ENCODE measurements around the gene ANGPTL2.

Gene ANGPTL2

DNA sequence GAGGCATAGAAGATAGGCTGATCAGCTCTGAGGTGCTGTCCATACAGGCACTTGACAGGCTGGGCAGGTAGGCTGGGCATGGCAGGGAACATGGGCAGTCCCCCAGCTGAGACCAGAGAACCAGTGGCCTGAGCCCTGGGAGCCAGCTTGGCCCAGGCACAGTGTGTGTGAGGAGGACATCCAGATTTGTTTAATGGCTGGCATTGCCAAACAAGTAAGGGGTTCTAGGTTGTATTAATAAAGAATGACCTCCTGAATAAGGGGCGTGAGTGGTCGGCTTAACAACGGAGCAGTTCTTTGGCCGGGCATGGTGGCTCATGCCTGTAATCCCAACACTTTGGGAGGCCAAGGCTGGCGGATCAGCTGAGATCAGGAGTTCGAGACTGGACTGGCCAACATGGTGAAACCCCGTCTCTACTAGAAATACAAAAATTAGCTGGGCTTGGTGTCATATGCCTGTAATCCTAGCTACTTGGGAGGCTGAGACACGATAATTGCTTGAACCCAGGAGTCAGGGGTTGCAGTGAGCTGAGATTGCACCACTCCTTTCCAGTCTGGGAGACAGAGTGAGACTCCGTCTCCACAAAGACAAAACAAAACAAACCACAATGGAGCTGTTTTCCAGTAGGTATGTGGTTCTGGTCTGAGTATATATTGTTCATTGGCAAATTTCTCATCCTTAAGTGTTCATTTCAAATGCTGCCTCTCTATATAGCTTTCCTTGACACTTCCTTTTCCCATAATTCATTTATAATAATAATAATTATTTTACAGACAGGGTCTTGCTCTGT is 56.2 kb downstream of the ANGPTL2 start:
- H3K4me1 ChIP-seq (ENCODE audit: control insufficient read depth, insufficient read depth, low read length, poor library complexity, severe bottlenecking), result no peaks in the 10 kb centered on the region
- no peaks in the 10 kb centered on the region for H3K9me3 ChIP-seq (ENCODE audit: control insufficient read depth, low read length)
- no peaks in the 10 kb centered on the region for H3K36me3 ChIP-seq (ENCODE audit: control insufficient read depth, insufficient read depth, low read length)
- no peak for DNase-seq
- H3K27ac ChIP-seq (ENCODE audit: insufficient read depth, low read length, poor library complexity, severe bottlenecking), result no peak overlapping the region
- no peaks in the 10 kb centered on the region for H3K27me3 ChIP-seq (replicated peaks; ENCODE audit: control insufficient read depth, insufficient read depth, low read length, poor library complexity, severe bottlenecking)
- no peak overlapping the region for H3K4me3 ChIP-seq (ENCODE audit: insufficient read depth, low read depth, low read length, poor library complexity, severe bottlenecking)

DNA sequence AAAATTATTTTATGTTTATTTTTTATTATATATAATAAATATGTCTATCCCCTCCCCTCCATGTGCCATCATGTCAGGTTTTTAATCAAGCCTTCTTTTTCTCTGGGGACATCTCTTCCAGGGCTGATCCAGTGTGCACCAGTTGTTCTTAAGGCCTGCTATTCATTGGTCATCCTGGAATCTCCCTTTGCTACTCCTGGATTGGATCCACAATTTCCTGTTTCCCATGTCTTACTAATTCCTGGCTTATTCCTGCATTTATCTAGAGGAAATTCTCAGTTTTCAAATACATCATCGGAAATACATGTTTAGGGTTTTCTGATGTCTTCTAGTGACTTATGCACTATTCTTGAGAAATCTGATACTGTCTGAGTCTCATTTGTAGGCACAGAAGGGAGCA is 56.8 kb downstream of the ANGPTL2 start:
- DNase-seq, result no peak
- H3K4me3 ChIP-seq (ENCODE audit: insufficient read depth, low read depth, low read length, poor library complexity, severe bottlenecking), result no peak overlapping the region
- no peaks in the 10 kb centered on the region for H3K36me3 ChIP-seq (ENCODE audit: control insufficient read depth, insufficient read depth, low read length)

DNA sequence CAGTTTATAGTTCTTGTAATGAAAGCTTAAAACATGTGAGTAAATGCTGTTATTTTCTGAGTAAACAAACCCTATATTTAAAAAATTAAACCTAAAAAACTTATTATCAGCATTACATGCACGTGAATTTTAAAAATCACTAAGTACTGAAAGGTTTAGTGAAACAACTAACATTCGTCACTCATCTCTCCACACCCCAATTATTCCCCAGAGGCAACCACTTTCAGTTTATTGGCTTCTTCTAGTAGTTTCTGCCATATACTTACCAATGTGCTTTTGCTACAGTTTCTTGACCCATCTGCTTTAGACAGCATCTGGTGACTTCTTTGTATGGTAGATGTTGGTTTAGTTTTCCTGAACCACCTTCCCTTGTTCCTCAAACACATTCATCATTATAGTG is 58.1 kb downstream of the ANGPTL2 start:
- DNase-seq, result no peak
- Histone ChIP-seq H3K9me3 (ENCODE audit: control insufficient read depth, low read length) (no peaks in the 10 kb centered on the region), H3K4me3 (ENCODE audit: insufficient read depth, low read depth, low read length, poor library complexity, severe bottlenecking) (no peak overlapping the region), H3K27me3 (replicated peaks; ENCODE audit: control insufficient read depth, insufficient read depth, low read length, poor library complexity, severe bottlenecking) (no peaks in the 10 kb centered on the region), H3K27ac (ENCODE audit: insufficient read depth, low read length, poor library complexity, severe bottlenecking) (no peak overlapping the region), H3K4me1 (ENCODE audit: control insufficient read depth, insufficient read depth, low read length, poor library complexity, severe bottlenecking) (no peaks in the 10 kb centered on the region), H3K36me3 (ENCODE audit: control insufficient read depth, insufficient read depth, low read length) (no peaks in the 10 kb centered on the region)

More for the DNA sequence above, 56.8 kb downstream of the ANGPTL2 start:
- H3K27ac ChIP-seq (ENCODE audit: insufficient read depth, low read length, poor library complexity, severe bottlenecking), result no peak overlapping the region
- no peaks in the 10 kb centered on the region for H3K27me3 ChIP-seq (replicated peaks; ENCODE audit: control insufficient read depth, insufficient read depth, low read length, poor library complexity, severe bottlenecking)
- no peaks in the 10 kb centered on the region for H3K4me1 ChIP-seq (ENCODE audit: control insufficient read depth, insufficient read depth, low read length, poor library complexity, severe bottlenecking)
- no peaks in the 10 kb centered on the region for H3K9me3 ChIP-seq (ENCODE audit: control insufficient read depth, low read length)

DNA sequence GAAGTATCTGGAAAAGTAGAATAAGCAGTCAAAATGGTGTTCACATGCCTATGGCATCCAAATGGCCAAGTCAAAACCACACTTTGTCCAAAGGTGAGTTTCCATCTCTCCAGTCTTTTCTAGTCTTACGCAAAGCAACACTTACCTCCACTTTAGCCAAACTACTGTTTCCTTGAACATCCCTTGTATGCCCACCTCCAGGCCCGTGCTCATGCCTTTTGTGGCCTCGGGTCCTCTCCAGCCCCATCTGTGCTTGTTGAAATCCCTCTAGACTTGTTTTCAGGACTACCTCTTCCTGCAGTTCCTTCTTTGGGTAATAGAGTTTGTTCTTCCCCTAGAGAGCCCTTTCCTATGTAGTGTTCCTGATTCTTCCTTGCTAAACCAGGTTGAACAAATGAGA is 61.0 kb downstream of the ANGPTL2 start:
- Histone ChIP-seq H3K4me1 (ENCODE audit: control insufficient read depth, insufficient read depth, low read length, poor library complexity, severe bottlenecking) (no peaks in the 10 kb centered on the region), H3K27ac (ENCODE audit: insufficient read depth, low read length, poor library complexity, severe bottlenecking) (no peak overlapping the region), H3K9me3 (ENCODE audit: control insufficient read depth, low read length) (no peaks in the 10 kb centered on the region), H3K36me3 (ENCODE audit: control insufficient read depth, insufficient read depth, low read length) (no peaks in the 10 kb centered on the region), H3K27me3 (replicated peaks; ENCODE audit: control insufficient read depth, insufficient read depth, low read length, poor library complexity, severe bottlenecking) (no peaks in the 10 kb centered on the region), H3K4me3 (ENCODE audit: insufficient read depth, low read depth, low read length, poor library complexity, severe bottlenecking) (no peak overlapping the region)
- no peak for DNase-seq

DNA sequence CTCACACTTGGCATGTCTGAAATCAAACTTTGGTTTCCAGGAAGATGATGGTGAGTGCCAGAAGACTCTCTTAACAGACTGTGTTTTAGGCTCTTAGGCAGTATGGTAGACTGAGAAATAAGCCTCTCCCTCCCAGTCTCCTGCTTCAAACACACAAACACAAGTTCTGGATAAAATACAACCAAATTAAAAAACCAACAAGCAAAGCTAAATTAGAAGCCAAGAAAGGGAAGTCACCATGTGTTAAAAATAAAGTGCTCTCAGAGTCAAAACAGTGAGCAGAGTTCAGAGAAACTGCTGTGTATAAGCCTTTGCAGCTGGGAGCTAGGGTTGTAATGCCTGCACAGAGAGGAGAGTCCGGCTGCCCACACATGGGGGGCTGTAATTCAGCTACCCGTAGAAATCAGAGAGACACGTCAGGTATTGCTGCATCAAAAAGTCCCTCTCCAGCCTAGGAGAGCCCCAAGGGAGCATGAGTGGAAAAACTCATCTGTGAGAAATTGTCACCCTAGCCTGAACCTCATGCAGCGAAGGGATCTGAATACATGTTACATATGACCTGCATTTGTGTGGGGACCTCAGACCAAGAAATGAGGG is 62.6 kb downstream of the ANGPTL2 start:
- Histone ChIP-seq H3K4me3 (ENCODE audit: insufficient read depth, low read depth, low read length, poor library complexity, severe bottlenecking) (no peak overlapping the region), H3K9me3 (ENCODE audit: control insufficient read depth, low read length) (no peaks in the 10 kb centered on the region), H3K27ac (ENCODE audit: insufficient read depth, low read length, poor library complexity, severe bottlenecking) (no peak overlapping the region), H3K4me1 (ENCODE audit: control insufficient read depth, insufficient read depth, low read length, poor library complexity, severe bottlenecking) (no peaks in the 10 kb centered on the region), H3K27me3 (replicated peaks; ENCODE audit: control insufficient read depth, insufficient read depth, low read length, poor library complexity, severe bottlenecking) (no peaks in the 10 kb centered on the region), H3K36me3 (ENCODE audit: control insufficient read depth, insufficient read depth, low read length) (no peaks in the 10 kb centered on the region)
- DNase-seq, result no peak

DNA sequence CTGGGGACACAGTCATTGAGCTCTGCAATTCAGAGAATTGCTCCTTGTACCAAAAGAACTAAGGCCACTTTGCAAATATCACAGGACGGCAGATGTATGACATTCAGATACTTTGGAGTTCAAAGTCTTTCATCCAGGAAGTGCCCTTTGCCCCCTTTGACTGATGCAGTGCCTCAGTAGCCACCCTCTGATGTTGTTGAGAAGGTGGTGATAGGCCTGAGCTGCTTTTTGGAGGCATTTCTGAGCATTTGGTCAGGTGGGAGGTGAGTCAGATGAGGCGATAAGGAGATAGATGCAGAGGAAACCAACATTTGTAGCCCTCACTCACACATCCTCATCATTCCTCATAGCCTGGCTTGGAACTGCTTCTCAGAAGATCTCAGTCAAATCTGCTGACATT is 63.4 kb downstream of the ANGPTL2 start:
- H3K36me3 ChIP-seq (ENCODE audit: control insufficient read depth, insufficient read depth, low read length), result no peaks in the 10 kb centered on the region
- H3K9me3 ChIP-seq (ENCODE audit: control insufficient read depth, low read length), result no peaks in the 10 kb centered on the region
- no peak overlapping the region for H3K4me3 ChIP-seq (ENCODE audit: insufficient read depth, low read depth, low read length, poor library complexity, severe bottlenecking)
- no peak overlapping the region for H3K27ac ChIP-seq (ENCODE audit: insufficient read depth, low read length, poor library complexity, severe bottlenecking)
- DNase-seq, result no peak
- no peaks in the 10 kb centered on the region for H3K27me3 ChIP-seq (replicated peaks; ENCODE audit: control insufficient read depth, insufficient read depth, low read length, poor library complexity, severe bottlenecking)
- no peaks in the 10 kb centered on the region for H3K4me1 ChIP-seq (ENCODE audit: control insufficient read depth, insufficient read depth, low read length, poor library complexity, severe bottlenecking)

DNA sequence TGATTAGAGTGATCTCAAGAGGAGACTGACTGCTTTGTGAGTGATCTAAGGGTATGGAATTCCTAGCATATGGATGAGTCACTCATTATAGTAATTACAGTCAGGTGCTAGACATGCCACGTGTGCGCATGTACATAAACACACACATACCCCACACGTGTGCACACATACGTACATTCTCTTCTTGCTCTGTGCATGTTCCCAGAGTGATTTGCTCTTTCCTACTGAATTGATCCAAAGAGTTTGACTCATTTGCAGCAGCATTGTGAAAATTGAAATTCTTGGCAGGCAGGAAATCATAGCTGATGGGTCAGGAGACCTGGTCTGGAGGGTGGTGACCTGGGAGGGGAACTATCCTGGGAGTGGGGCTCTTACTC is 63.8 kb downstream of the ANGPTL2 start:
- Histone ChIP-seq H3K4me1 (ENCODE audit: control insufficient read depth, insufficient read depth, low read length, poor library complexity, severe bottlenecking) (no peaks in the 10 kb centered on the region), H3K27ac (ENCODE audit: insufficient read depth, low read length, poor library complexity, severe bottlenecking) (no peak overlapping the region), H3K4me3 (ENCODE audit: insufficient read depth, low read depth, low read length, poor library complexity, severe bottlenecking) (no peak overlapping the region), H3K27me3 (replicated peaks; ENCODE audit: control insufficient read depth, insufficient read depth, low read length, poor library complexity, severe bottlenecking) (no peaks in the 10 kb centered on the region), H3K9me3 (ENCODE audit: control insufficient read depth, low read length) (no peaks in the 10 kb centered on the region), H3K36me3 (ENCODE audit: control insufficient read depth, insufficient read depth, low read length) (no peaks in the 10 kb centered on the region)
- no peak for DNase-seq

DNA sequence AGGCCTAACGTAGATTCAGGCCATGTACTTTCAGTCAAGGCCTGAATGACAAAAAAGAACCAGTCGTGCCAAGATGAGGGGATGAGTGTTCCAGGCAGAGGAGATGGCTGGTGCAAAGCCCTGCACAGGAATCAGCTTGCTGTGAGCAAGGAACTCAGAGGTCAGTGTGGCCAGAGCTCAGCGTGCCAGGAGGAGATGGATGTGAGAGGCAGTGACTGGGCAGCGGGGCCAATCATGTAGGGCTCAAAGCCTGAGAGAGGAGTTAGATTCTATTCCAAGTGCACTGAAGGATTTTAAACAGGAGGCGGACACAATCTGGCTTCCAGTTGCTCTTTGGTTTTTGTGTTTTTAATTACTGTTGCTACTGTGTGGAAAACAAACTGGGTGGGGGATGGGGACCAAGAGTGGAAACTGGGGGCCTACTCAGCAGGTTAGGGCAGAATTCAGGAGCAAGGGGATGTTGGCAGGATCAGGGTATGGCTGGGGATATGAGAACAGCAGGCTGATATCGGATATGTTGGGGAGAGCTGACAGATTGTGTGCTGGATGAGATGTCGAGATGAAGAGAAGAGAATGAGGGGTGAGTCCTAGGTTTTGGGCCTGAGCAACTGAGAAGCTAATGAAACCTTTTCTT is 64.3 kb downstream of the ANGPTL2 start:
- H3K4me3 ChIP-seq (ENCODE audit: insufficient read depth, low read depth, low read length, poor library complexity, severe bottlenecking), result no peak overlapping the region
- no peaks in the 10 kb centered on the region for H3K4me1 ChIP-seq (ENCODE audit: control insufficient read depth, insufficient read depth, low read length, poor library complexity, severe bottlenecking)
- no peak for DNase-seq
- no peaks in the 10 kb centered on the region for H3K36me3 ChIP-seq (ENCODE audit: control insufficient read depth, insufficient read depth, low read length)
- no peaks in the 10 kb centered on the region for H3K9me3 ChIP-seq (ENCODE audit: control insufficient read depth, low read length)
- H3K27ac ChIP-seq (ENCODE audit: insufficient read depth, low read length, poor library complexity, severe bottlenecking), result no peak overlapping the region
- no peaks in the 10 kb centered on the region for H3K27me3 ChIP-seq (replicated peaks; ENCODE audit: control insufficient read depth, insufficient read depth, low read length, poor library complexity, severe bottlenecking)

DNA sequence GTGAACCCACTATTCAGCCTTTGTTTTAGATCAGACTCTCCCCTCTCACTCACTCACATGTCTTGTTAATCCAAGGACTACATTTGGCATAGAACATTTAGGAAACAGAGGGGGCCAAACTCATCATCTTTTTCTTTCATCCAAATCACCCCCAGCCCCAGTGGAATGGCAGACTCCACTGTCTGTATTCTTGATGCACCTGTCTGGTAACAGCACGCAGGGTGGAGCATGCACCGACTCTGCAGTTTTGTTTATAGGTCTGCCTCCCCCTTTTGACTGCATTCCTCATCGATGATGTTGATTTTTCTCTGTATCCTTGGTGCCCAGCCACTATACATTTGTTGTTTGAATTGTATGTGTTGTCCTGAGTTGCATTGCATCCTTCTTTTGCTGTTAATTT is 66.0 kb downstream of the ANGPTL2 start:
- H3K9me3 ChIP-seq (ENCODE audit: control insufficient read depth, low read length), result no peaks in the 10 kb centered on the region
- DNase-seq, result no peak
- no peak overlapping the region for H3K27ac ChIP-seq (ENCODE audit: insufficient read depth, low read length, poor library complexity, severe bottlenecking)
- no peak overlapping the region for H3K4me3 ChIP-seq (ENCODE audit: insufficient read depth, low read depth, low read length, poor library complexity, severe bottlenecking)
- H3K36me3 ChIP-seq (ENCODE audit: control insufficient read depth, insufficient read depth, low read length), result no peaks in the 10 kb centered on the region
- no peaks in the 10 kb centered on the region for H3K27me3 ChIP-seq (replicated peaks; ENCODE audit: control insufficient read depth, insufficient read depth, low read length, poor library complexity, severe bottlenecking)
- no peaks in the 10 kb centered on the region for H3K4me1 ChIP-seq (ENCODE audit: control insufficient read depth, insufficient read depth, low read length, poor library complexity, severe bottlenecking)

DNA sequence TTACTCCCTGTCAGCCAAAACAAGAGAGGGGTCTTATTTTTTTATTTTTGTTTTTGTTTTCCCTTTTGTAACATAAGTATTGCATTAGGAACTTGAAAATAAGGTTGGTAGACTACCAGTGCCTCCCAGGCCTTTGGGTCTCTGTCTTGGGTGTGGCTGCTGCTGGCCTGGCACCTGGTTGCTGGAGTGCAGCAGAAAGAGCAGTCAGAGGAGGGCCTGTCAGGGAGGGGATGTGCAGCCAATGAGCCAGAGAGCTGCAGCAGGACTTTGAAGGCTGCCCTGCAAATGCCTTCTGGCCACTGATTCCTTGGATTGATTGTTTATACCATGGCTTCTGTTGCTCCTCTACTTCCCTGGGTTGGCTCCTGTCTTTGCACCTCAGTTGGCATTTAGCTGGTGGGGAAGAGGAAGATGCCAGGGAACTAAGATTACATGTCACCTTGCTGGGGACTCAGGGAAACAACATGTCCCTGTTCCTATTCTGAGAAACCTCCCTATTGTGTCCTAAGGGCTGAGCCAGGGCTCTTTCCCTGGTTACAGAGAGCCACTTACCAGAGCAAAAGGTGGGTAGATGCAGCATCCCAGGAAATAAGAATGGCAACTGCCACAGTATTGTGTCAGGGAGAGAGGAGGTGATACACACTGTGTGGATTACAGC is 66.6 kb downstream of the ANGPTL2 start:
- H3K4me3 ChIP-seq (ENCODE audit: insufficient read depth, low read depth, low read length, poor library complexity, severe bottlenecking), result no peak overlapping the region
- no peak for DNase-seq
- H3K27ac ChIP-seq (ENCODE audit: insufficient read depth, low read length, poor library complexity, severe bottlenecking), result no peak overlapping the region
- H3K27me3 ChIP-seq (replicated peaks; ENCODE audit: control insufficient read depth, insufficient read depth, low read length, poor library complexity, severe bottlenecking), result no peaks in the 10 kb centered on the region
- no peaks in the 10 kb centered on the region for H3K4me1 ChIP-seq (ENCODE audit: control insufficient read depth, insufficient read depth, low read length, poor library complexity, severe bottlenecking)
- H3K9me3 ChIP-seq (ENCODE audit: control insufficient read depth, low read length), result no peaks in the 10 kb centered on the region
- H3K36me3 ChIP-seq (ENCODE audit: control insufficient read depth, insufficient read depth, low read length), result no peaks in the 10 kb centered on the region

Measured in effector memory CD4-positive, alpha-beta T cell (primary cell).